ENCODE data around the gene NTSR1.

The NTSR1 gene

GRCh38 chr20:62773845-62774714, 65.4 kb downstream of the NTSR1 start:
- DNase-seq, result no peak

- DNase-seq, result no peak
Observed at GRCh38 chr20:62774762-62775161, 66.1 kb downstream of the NTSR1 start.

GRCh38 chr20:62775206-62775605, 66.6 kb downstream of the NTSR1 start:
- DNase-seq, result no peak

- no peak for DNase-seq
Observed at GRCh38 chr20:62776035-62776691, 67.5 kb downstream of the NTSR1 start.

- DNase-seq, result peak; percentile 49
Observed at GRCh38 chr20:62776692-62777527, 68.3 kb downstream of the NTSR1 start.

- DNase-seq, result no peak
Observed at GRCh38 chr20:62777528-62777830, 68.8 kb downstream of the NTSR1 start.

- DNase-seq, result no peak
Observed at GRCh38 chr20:62778058-62778457, 69.4 kb downstream of the NTSR1 start.

- DNase-seq, result no peak
Observed at GRCh38 chr20:62778601-62779416, 70.2 kb downstream of the NTSR1 start.

- DNase-seq, result no peak
Observed at GRCh38 chr20:62779417-62779685, 70.7 kb downstream of the NTSR1 start.

GRCh38 chr20:62780204-62780603, 71.6 kb downstream of the NTSR1 start:
- DNase-seq, result no peak

GRCh38 chr20:62780696-62781095, 72.1 kb downstream of the NTSR1 start:
- DNase-seq, result no peak

GRCh38 chr20:62782149-62782892, 73.7 kb downstream of the NTSR1 start:
- DNase-seq, result no peak

- DNase-seq, result no peak
Observed at GRCh38 chr20:62782893-62783278, 74.2 kb downstream of the NTSR1 start.

GRCh38 chr20:62784497-62784896, 75.9 kb downstream of the NTSR1 start:
- no peak for DNase-seq

- no peak for DNase-seq
Observed at GRCh38 chr20:62785393-62785792, 76.8 kb downstream of the NTSR1 start.

GRCh38 chr20:62786157-62786556, 77.5 kb downstream of the NTSR1 start:
- no peak for DNase-seq

GRCh38 chr20:62787321-62787720, 78.7 kb downstream of the NTSR1 start:
- DNase-seq, result no peak

GRCh38 chr20:62787866-62788265, 79.2 kb downstream of the NTSR1 start:
- DNase-seq, result no peak

- no peak for DNase-seq
Observed at GRCh38 chr20:62788607-62789006, 80.0 kb downstream of the NTSR1 start.

GRCh38 chr20:62790075-62790474, 81.4 kb downstream of the NTSR1 start:
- no peak for DNase-seq

GRCh38 chr20:62791301-62792181, 82.9 kb downstream of the NTSR1 start:
- peak; percentile 77 for DNase-seq

Measured in activated naive CD4-positive, alpha-beta T cell treated with Interleukin-2 at 50 U/mL for 16 hours (primary cell).